HTERT RPE-1 (cell line): Measurements from ENCODE around the gene FAM50A.
"Not testable (repeated sequence)": the region's sequence is repeated elsewhere in the genome, so short reads cannot be mapped to it uniquely, and the experiment has no call there.

Experiments
- in situ Hi-C: fragments of 300-500 bp; cut with MboI; formaldehyde crosslinking; loops from 4 replicates; pipeline ENCODE4 v1.14.3; 2020; ENCODE audit warnings: low sequenced_read_pairs

Gene FAM50A, protein sequence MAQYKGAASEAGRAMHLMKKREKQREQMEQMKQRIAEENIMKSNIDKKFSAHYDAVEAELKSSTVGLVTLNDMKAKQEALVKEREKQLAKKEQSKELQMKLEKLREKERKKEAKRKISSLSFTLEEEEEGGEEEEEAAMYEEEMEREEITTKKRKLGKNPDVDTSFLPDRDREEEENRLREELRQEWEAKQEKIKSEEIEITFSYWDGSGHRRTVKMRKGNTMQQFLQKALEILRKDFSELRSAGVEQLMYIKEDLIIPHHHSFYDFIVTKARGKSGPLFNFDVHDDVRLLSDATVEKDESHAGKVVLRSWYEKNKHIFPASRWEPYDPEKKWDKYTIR

GRCh38 chrX:154443992-154444754 lies at the start of gene FAM50A:
TSS of gene FAM50A (plus strand) at chrX:154444141. CDS start at chrX:154444236, 95 bp downstream.
- in situ Hi-C loops = no loop called here

- in situ Hi-C loops = not testable (repeated sequence)
These were observed 47.6 kb upstream of the FAM50A start for GRCh38 chrX:154396363-154396762.

- in situ Hi-C loops = no loop called here
These were observed 46.7 kb upstream of the FAM50A start for GRCh38 chrX:154396973-154397887.

- in situ Hi-C loops = no loop called here
These were observed 45.9 kb upstream of the FAM50A start, which contains the start of gene RPL10 for GRCh38 chrX:154397888-154398667. TSS of gene RPL10 (plus strand) at chrX:154398377. CDS start at chrX:154398520, 143 bp downstream.

- in situ Hi-C loops = no loop called here
These were observed 45.0 kb upstream of the FAM50A start for GRCh38 chrX:154398668-154399526.

DNA sequence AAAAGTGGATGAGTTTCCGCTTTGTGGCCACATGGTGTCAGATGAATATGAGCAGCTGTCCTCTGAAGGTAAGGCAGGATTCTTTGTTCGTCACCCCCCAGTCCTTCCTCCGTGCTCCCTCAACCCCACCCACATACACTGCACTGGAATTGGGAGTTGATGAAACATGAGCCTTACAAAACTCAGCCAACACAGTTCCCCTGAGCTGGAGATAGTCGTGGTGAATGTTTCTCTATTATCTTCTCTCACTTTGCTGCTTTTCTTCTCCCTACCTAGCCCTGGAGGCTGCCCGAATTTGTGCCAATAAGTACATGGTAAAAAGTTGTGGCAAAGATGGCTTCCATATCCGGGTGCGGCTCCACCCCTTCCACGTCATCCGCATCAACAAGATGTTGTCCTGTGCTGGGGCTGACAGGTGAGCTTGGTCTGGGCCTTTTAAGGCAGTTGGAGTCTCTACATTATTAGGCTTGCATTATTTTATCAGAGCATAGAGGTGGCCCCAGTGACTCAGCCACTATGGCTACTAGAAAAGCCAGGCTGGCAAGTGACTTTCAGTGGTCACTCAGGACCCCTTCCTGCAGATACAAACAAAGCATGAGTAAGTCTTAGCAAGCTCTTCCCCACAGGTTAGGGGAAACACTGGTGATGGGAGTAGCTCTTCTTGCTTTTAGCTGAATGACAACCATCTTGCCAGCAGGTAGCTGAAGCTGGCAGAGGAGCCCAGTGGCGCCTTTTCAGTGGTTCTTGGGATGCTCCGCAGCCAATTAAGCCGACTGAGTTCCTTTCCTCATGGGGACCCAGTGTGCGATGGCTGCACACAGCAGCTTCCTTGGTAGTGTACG lies 44.2 kb upstream of the FAM50A start:
- in situ Hi-C loops = no loop called here

GRCh38 chrX:154400369-154400817 lies 43.5 kb upstream of the FAM50A start:
- in situ Hi-C loops = not testable (repeated sequence)

DNA sequence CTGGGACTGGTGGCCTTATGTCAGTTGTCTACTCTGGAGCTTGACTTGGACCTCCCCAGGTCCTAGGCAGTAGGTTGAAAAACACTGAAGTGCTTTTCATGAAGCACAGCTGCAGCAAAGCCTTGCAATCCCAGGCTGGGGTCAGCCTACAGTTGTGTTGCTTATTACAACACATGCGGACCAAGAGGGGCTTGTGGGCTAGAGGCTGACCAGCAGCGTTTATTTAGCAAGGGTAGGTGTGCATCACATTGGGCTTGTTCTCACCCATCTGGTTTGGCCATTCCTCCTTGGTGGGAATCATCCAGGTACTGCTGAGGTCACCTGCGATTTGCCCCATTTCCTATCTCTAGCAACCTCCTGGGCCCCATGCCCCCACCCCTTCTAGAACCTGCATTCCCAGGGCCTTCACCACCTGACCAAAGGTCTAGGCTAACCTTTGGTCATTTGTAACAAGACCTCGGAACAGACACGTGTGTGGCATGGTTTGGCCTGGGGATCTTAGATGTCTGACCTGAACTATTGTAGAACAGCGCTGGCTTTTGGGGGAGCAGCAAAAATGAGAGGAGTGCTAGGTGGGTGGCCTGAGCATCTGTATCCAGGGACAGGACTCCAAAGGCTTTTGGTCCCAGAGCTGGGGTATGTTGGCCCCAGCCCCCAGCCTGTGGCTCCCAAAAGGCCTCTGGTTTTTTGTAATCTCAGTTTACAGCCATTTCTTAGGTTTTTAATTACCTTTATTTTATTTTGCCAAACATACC lies 42.7 kb upstream of the FAM50A start:
- in situ Hi-C loops = no loop called here

DNA sequence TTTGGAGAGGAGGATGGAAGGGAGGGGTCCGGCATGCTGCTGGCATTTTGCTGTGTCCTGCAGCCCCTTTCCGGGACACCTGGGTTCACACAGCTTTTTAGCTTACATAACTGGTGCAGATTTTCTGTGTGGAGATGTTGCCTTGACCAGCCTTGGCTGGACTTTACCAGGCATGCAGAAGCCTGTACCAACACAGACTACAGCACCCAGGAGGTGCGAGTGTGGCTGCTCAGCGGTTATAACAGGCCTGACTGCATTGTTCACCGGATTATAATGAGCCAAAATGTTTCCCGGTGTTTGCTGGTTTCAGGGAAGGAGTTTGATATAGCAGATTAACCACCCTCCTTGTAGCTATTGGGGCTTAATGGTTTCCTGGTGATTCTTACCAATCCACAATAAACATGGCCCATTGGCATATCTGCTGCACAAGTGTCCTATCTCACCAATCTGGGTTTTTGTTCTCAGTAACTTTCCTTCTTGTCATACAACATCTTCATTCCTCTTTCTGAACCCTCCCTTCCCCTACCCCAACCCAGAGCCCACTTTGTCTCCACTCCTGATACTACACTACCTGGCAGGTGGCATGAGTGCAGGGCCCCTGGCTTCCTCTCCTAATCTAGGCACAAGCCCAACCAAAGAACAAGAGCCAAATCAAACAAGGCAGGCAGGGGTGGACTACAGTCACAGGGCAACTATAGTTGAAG lies 41.9 kb upstream of the FAM50A start:
- in situ Hi-C loops = no loop called here

GRCh38 chrX:154402622-154403127 lies 41.3 kb upstream of the FAM50A start:
- in situ Hi-C loops = no loop called here

DNA sequence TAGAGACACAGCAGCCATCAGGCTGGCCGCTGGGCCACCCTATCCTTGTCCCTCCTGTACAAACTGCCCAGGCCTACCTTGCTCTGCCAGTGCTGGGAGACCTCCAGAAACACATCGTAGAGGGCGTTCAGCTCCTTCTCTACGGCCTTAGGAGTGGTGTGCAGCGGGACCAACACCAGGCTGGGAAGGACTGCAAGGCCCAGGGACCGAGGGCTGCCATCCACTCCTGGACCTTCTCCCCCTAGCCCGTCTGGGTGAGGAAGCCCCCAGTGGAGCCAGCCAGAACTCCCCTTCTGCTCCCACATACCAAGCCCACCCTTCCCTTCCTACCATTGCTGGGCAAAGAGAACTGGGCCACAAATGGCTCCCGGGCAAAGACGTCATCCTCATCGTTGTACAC lies 40.7 kb upstream of the FAM50A start:
- in situ Hi-C loops = no loop called here

DNA sequence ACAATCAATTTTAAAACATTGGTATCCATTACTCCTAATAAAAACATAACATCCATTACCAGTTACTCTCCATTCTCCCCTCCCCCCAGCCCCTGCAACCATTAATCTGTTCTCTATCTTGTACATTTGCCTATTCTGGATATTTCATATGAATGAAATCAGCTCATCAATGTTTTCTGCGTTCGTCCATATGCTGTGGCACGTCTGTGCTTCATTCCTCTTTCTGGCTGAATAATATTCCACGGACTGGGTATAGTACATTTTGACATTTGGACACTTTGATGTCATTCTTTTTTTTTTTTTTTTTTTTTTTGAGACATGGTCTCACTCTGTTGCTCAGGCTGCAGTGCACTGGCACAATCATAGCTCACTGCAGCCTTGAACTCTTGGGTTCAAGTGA lies 40.1 kb upstream of the FAM50A start:
- in situ Hi-C loops = no loop called here

DNA sequence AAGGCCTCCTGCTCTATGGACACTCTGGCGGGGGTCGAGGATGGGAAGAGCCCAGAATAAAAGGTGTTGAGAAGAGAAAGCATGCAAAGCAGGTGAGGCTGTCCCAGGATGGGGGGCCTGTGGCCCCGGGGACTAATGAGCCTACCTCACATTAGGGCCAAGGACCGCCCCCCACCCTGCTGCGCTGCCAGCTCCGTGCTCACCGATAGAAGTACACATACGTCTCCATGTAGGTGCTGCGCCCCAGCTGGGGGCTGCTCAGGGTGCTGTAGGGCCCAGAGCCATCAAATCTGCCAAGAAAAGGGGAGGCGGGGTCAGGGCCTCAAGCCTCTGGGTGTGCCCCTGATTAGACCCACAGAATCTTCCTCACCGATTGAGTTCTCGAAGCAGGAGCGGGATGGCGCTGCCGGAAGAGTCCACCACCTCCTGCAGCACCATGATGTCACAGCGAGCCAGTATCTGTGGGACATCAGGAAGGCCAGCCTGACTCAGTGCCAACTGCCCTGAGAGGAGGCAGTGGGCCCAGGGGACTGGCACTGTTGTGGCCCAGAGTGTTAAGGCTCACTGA lies 39.2 kb upstream of the FAM50A start:
- in situ Hi-C loops = no loop called here

- in situ Hi-C loops = no loop called here
These were observed 35.2 kb upstream of the FAM50A start for GRCh38 chrX:154408659-154409221.

- in situ Hi-C loops = no loop called here
These were observed 34.6 kb upstream of the FAM50A start, which contains the start of gene DNASE1L1 for GRCh38 chrX:154409222-154409871. TSS of gene DNASE1L1 (minus strand) at chrX:154409254. CDS start at chrX:154405568, 3,686 bp downstream.

DNA sequence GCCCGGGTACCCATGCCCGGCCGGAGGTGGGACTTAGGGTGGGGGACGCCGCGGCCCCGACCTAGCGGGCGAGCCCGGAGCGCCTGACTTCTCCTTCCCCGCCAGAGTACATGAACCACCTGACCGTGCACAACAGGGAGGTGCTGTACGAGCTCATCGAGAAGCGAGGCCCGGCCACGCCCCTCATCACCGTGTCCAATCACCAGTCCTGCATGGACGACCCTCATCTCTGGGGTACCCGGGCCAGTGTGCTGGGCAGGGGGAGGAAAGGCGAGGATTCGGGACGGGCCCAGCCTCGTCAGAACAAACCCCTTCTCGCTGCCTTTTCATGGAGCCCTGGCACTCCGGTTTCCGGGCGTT lies 32.0 kb upstream of the FAM50A start:
- in situ Hi-C loops = no loop called here
